H1 (cell line): ENCODE measurements around the gene THBD. TPM values are rescaled to one million over a fixed set of nuclear protein-coding genes. Genes with fewer than 3 reads are reported as not detected.

ENCODE experiments used
- CTCF ChIA-PET: fragments of 300-600 bp; sonication (Branson Sonifier 250); formaldehyde crosslinking; loops from one replicate; lab custom pipeline; 2021; ENCODE audit not compliant: partially characterized antibody; lab: Charles Lee
- POLR2A ChIA-PET: fragments of 300-600 bp; sonication (Branson Sonifier 250); formaldehyde crosslinking; loops from one replicate; lab custom pipeline; 2021; ENCODE audit warnings: inconsistent platforms; ENCODE audit not compliant: partially characterized antibody; lab: Charles Lee
- DNase-seq, 2 experiments: peaks; one replicate each; pipeline versions ENCODE4 v3.0.0 to v3.0.0-alpha.2; 2010 to 2022; ENCODE audit warnings: low spot score in 2 of 2, low read depth in 1 of 2, mixed read lengths in 1 of 2
- FAIRE-seq: peaks from 2 replicates; lab custom pipeline; 2011; peaks lifted over from hg19 to GRCh38; lab: Jason Lieb, UNC
- H2AFZ ChIP-seq: 2 replicates; pipeline ENCODE4 v1.8.1; 2012; ENCODE audit warnings: low read length, inconsistent platforms
- H2AK5ac ChIP-seq: 2 replicates; pipeline ENCODE4 v1.6.1; 2013; ENCODE audit warnings: low read depth, low read length
- H2BK120ac ChIP-seq: replicated peaks from 2 replicates; pipeline ENCODE3; 2013; ENCODE audit warnings: low read depth, low read length, inconsistent platforms
- H2BK12ac ChIP-seq: 2 replicates; pipeline ENCODE4 v1.6.1; 2013; ENCODE audit warnings: low read depth, low read length
- H2BK15ac ChIP-seq: 2 replicates; pipeline ENCODE4 v1.6.1; 2013; ENCODE audit warnings: low read length
- H2BK20ac ChIP-seq: 2 replicates; pipeline ENCODE4 v1.6.1; 2013; ENCODE audit warnings: low read length
- H2BK5ac ChIP-seq: 2 replicates; pipeline ENCODE4 v1.6.1; 2013; ENCODE audit warnings: low read depth, low read length
- H3K14ac ChIP-seq: 2 replicates; pipeline ENCODE4 v1.6.1; 2013; ENCODE audit warnings: inconsistent platforms; ENCODE audit not compliant: insufficient read length
- H3K18ac ChIP-seq: 2 replicates; pipeline ENCODE4 v1.6.1; 2013; ENCODE audit warnings: low read length; ENCODE audit errors: extremely low read depth
- H3K23ac ChIP-seq: 2 replicates; pipeline ENCODE4 v1.6.1; 2013; ENCODE audit warnings: inconsistent platforms; ENCODE audit not compliant: insufficient read length
- H3K23me2 ChIP-seq: 2 replicates; pipeline ENCODE4 v1.6.1; 2013; ENCODE audit warnings: low read depth, low read length
- H3K27ac ChIP-seq: 2 replicates; pipeline ENCODE4 v1.6.1; 2011; ENCODE audit warnings: low read depth, low read length, inconsistent platforms
- H3K27me3 ChIP-seq, 4 experiments: replicated peaks in 1 of 4; 1 replicate in 1 of 4; 2 replicates in 3 of 4; pipeline versions ENCODE4 v1.6.1 to v1.8.1; 2011 to 2013; ENCODE audit warnings: low read length in 3 of 4, mild to moderate bottlenecking in 3 of 4, inconsistent platforms in 2 of 4, mixed read lengths in 2 of 4, moderate library complexity in 1 of 4; ENCODE audit not compliant: control insufficient read depth in 3 of 4, insufficient read depth in 3 of 4; ENCODE audit errors: extremely low read depth in 1 of 4
- H3K36me3 ChIP-seq, 4 experiments: 2 replicates each; pipeline versions ENCODE4 v1.6.1 to v1.8.1; 2011 to 2013; ENCODE audit warnings: mild to moderate bottlenecking in 4 of 4, low read length in 3 of 4, moderate library complexity in 2 of 4, control low read depth in 1 of 4, inconsistent platforms in 1 of 4; ENCODE audit not compliant: insufficient read depth in 4 of 4, control insufficient read depth in 2 of 4
- H3K4ac ChIP-seq: replicated peaks from 2 replicates; pipeline ENCODE3; 2013; ENCODE audit warnings: low read length, low read depth, mixed read lengths, inconsistent platforms; ENCODE audit not compliant: insufficient read length
- H3K4me1 ChIP-seq, 4 experiments: replicated peaks in 1 of 4; 1 replicate in 1 of 4; 2 replicates in 3 of 4; pipeline versions ENCODE4 v1.6.1 to v1.8.1; 2011 to 2013; ENCODE audit warnings: low read length in 3 of 4, inconsistent platforms in 2 of 4, mixed read lengths in 1 of 4; ENCODE audit not compliant: insufficient read depth in 4 of 4, control insufficient read depth in 3 of 4
- H3K4me2 ChIP-seq, 2 experiments: 2 replicates each; pipeline versions ENCODE4 v1.6.1 to v1.8.1; 2011 to 2013; ENCODE audit warnings: low read depth in 2 of 2, low read length in 2 of 2, control low read depth in 1 of 2, inconsistent platforms in 1 of 2, mild to moderate bottlenecking in 1 of 2; ENCODE audit not compliant: insufficient read depth in 1 of 2
- H3K4me3 ChIP-seq, 4 experiments: fragments of 200-600, 300-600 bp in 1 of 4; sonication (generic), shearing (Covaris generic), sonication (Bioruptor Twin) in 1 of 4; 2 replicates each; pipeline versions ENCODE4 v1.5.1 to v1.8.1; 2011 to 2016; ENCODE audit warnings: low read length in 4 of 4, low read depth in 3 of 4, control low read depth in 2 of 4, inconsistent platforms in 2 of 4, mild to moderate bottlenecking in 2 of 4, mixed read lengths in 1 of 4, moderate library complexity in 1 of 4; ENCODE audit not compliant: insufficient read depth in 2 of 4; ENCODE audit errors: extremely low read depth in 1 of 4
- H3K56ac ChIP-seq: replicated peaks from 2 replicates; pipeline ENCODE3; 2013; ENCODE audit warnings: low read depth, mild to moderate bottlenecking, mixed read lengths, low read length, inconsistent platforms; ENCODE audit not compliant: insufficient read length
- H3K79me1 ChIP-seq: 2 replicates; pipeline ENCODE4 v1.6.1; 2013; ENCODE audit warnings: low read depth, low read length, control low read depth
- H3K79me2 ChIP-seq, 2 experiments: 2 replicates each; pipeline versions ENCODE4 v1.6.1 to v1.8.1; 2012 to 2013; ENCODE audit warnings: low read length in 2 of 2, mild to moderate bottlenecking in 2 of 2, inconsistent platforms in 1 of 2; ENCODE audit not compliant: insufficient read depth in 2 of 2, control insufficient read depth in 1 of 2
- H3K9ac ChIP-seq, 4 experiments: replicated peaks in 1 of 4; 1 replicate in 1 of 4; 2 replicates in 3 of 4; pipeline versions ENCODE4 v1.6.1 to v1.8.1; 2011 to 2013; ENCODE audit warnings: low read depth in 3 of 4, low read length in 3 of 4, control low read depth in 2 of 4, mild to moderate bottlenecking in 2 of 4, moderate library complexity in 2 of 4, inconsistent platforms in 1 of 4; ENCODE audit errors: extremely low read depth in 1 of 4
- H3K9me3 ChIP-seq, 2 experiments: 2 replicates each; pipeline versions ENCODE4 v1.6.1 to v1.8.1; 2012 to 2013; ENCODE audit warnings: mild to moderate bottlenecking in 2 of 2, moderate library complexity in 2 of 2, control low read depth in 1 of 2, inconsistent platforms in 1 of 2, low read depth in 1 of 2, low read length in 1 of 2, mixed read lengths in 1 of 2; ENCODE audit not compliant: insufficient read depth in 2 of 2
- H4K20me1 ChIP-seq, 2 experiments: replicated peaks in 1 of 2; 2 replicates each; pipeline versions ENCODE3 to v1.8.1; 2011 to 2013; ENCODE audit warnings: inconsistent platforms in 2 of 2, low read length in 2 of 2, mild to moderate bottlenecking in 1 of 2; ENCODE audit not compliant: insufficient read depth in 2 of 2, control insufficient read depth in 1 of 2
- H4K5ac ChIP-seq: 2 replicates; pipeline ENCODE4 v1.6.1; 2013; ENCODE audit warnings: low read length, low read depth, mixed read lengths, inconsistent platforms; ENCODE audit not compliant: insufficient read length
- H4K8ac ChIP-seq: 2 replicates; pipeline ENCODE4 v1.8.0; 2013; ENCODE audit warnings: mild to moderate bottlenecking, moderate library complexity, low read length, inconsistent platforms; ENCODE audit not compliant: insufficient read depth; ENCODE audit errors: extremely low read depth
- H4K91ac ChIP-seq: replicated peaks from 2 replicates; pipeline ENCODE3; 2013; ENCODE audit warnings: low read length, mixed read lengths, inconsistent platforms; ENCODE audit not compliant: insufficient read length
- ASH2L ChIP-seq: fragments of 200-600, 300-600 bp; sonication (generic); IDR thresholded peaks from one replicate; pipeline ENCODE4 v1.7.1; 2017; ENCODE audit warnings: low read length
- CBX5 ChIP-seq: fragments of 300-800, 300-1000 bp; sonication (generic); IDR thresholded peaks from 2 replicates; pipeline ENCODE4 v1.7.1; 2016; ENCODE audit warnings: antibody characterized with exemption, low read length, low read depth
- CREB1 ChIP-seq: IDR thresholded peaks from 2 replicates; pipeline ENCODE4 v1.6.1; 2012; ENCODE audit warnings: inconsistent platforms
- GTF2F1 ChIP-seq: IDR thresholded peaks from 2 replicates; pipeline ENCODE4 v1.6.1; 2012; ENCODE audit warnings: low read depth, low read length, improper control_type of control experiment, borderline replicate concordance
- KDM1A ChIP-seq: fragments of 200-600, 300-600 bp; sonication (generic); IDR thresholded peaks from 2 replicates; pipeline ENCODE4 v1.7.1; 2016; ENCODE audit warnings: mild to moderate bottlenecking, low read length, borderline replicate concordance
- KDM4A ChIP-seq: IDR thresholded peaks from one replicate; pipeline ENCODE4 v1.7.1; 2012; ENCODE audit warnings: low read depth, mild to moderate bottlenecking, moderate library complexity, low read length, inconsistent platforms; ENCODE audit not compliant: severe bottlenecking
- NANOG ChIP-seq: IDR thresholded peaks from 2 replicates; pipeline ENCODE4 v1.6.1; 2011; ENCODE audit warnings: low read length, low read depth, mild to moderate bottlenecking, inconsistent platforms; ENCODE audit not compliant: insufficient read depth, poor library complexity, severe bottlenecking
- NRF1 ChIP-seq: IDR thresholded peaks from 2 replicates; pipeline ENCODE4 v1.6.1; 2011; ENCODE audit warnings: mild to moderate bottlenecking, low read depth, low read length, improper control_type of control experiment
- POLR2A ChIP-seq, 2 experiments: IDR thresholded peaks; 1 replicate in 1 of 2; 2 replicates in 1 of 2; pipeline ENCODE4 v1.6.1; 2011; ENCODE audit warnings: low read depth in 2 of 2, low read length in 2 of 2, mild to moderate bottlenecking in 2 of 2; ENCODE audit errors: control extremely low read depth in 1 of 2
- SUZ12 ChIP-seq: fragments of 200-600 bp; sonication (generic); IDR thresholded peaks from 2 replicates; pipeline ENCODE4 v1.6.1; 2012; ENCODE audit warnings: mild to moderate bottlenecking, inconsistent platforms, low read length, moderate library complexity, mixed read lengths
- TBP ChIP-seq: IDR thresholded peaks from 2 replicates; pipeline ENCODE4 v1.6.1; 2011; ENCODE audit warnings: low read depth, low read length, improper control_type of control experiment
- TCF12 ChIP-seq: IDR thresholded peaks from 2 replicates; pipeline ENCODE4 v1.6.1; 2011; ENCODE audit warnings: low read depth, mild to moderate bottlenecking, low read length
- TEAD4 ChIP-seq: IDR thresholded peaks from 2 replicates; pipeline ENCODE4 v1.6.1; 2012; ENCODE audit warnings: low read depth, low read length, inconsistent platforms, mixed read lengths
- WGBS, 2 experiments: shearing (Covaris generic) in 1 of 2; methylation state at CpG; one replicate each; pipeline versions ENCODE4 v1.1.6 to v1.1.7; 2013 to 2015; ENCODE audit warnings: low lambda C conversion rate in 2 of 2, mixed read lengths in 2 of 2, inconsistent platforms in 1 of 2, low coverage in 1 of 2, missing lambda C conversion rate in 1 of 2; ENCODE audit not compliant: insufficient replicate concordance in 2 of 2, insufficient coverage in 1 of 2, insufficient read length in 1 of 2; ENCODE audit errors: extremely low coverage in 1 of 2, missing lambda C conversion rate in 1 of 2; 5-methylcytosine and 5-hydroxymethylcytosine counted together
- polyA plus RNA-seq, 7 experiments: library from polyadenylated mRNA; depleted of rRNA in 3 of 7; stranded (reverse) in 5 of 7; unstranded in 2 of 7; fragments of >200 nt in 5 of 7; fragments of 200-250 nt in 2 of 7; gene quantifications; 1 replicate in 5 of 7; 2 replicates in 1 of 7; 4 replicates in 1 of 7; pipeline versions ENCODE4 v1.2.1 to v1.2.3, GENCODE V29; 2011 to 2013; ENCODE audit warnings: missing spikeins in 2 of 7, mixed read lengths in 2 of 7
- total RNA-seq: library from RNA; stranded (reverse); fragmentation: NEBNext Ultra II Directional; extraction: Animal tissue kit (Norgen Biotek cat#: 25700); gene quantifications from 2 replicates; pipeline ENCODE4 v1.2.1, GENCODE V29; 2021

THBD gene
- total and polyA plus RNA-seq, 2 of the 8 experiments (the other 6 are each of a cell fraction or from before 2014, with no cell fraction given), result 0.21 to 0.43 TPM

DNA sequence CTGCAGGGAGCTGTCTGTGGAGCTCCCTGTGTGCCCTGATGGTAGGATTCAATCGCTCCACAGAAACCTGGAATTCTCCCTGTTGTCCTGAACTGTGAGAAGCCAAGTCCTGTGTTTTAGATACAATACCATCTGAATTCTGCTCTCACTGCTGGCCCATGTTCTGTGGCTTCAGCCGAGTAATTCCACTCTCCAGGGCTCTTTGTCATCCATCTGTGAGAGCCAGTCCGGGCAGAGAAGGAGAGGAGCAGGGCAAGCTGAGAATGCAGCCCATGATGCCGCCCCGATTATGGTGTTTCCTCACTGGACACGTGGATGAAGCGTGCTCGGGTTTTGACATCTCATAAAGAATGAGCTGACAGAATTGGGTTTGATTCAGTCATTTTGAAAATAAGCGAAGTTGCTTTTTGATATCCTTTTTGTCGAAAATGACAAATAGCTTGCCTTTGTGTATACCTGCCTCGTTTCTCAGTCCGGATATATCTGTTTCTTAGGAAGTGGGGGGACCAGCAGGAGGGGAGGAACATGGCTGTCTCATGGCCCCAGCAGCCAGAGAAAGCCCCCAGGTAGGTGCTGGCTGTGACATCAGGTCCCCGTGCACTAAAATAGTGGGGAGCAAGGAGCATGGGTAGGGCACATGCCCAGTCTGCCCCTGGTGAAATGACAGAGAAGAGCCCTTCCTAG lies 44.9 kb upstream of the THBD start:
- Histone ChIP-seq H3K14ac (no peak overlapping the region), H3K23me2 (no peaks in the 10 kb centered on the region), H2AFZ (no peak overlapping the region), H3K79me2 (no peaks in the 10 kb centered on the region)
- TF ChIP-seq KDM4A, result no peak
- no peak for TF ChIP-seq TBP
- no peak for TF ChIP-seq CBX5
- no peak for TF ChIP-seq ASH2L
- TF ChIP-seq POLR2A (IDR thresholded peaks at IDR 0.05; ENCODE audit: control extremely low read depth in 1 of 2, low read depth in 2 of 2, low read length in 2 of 2), result no peak
- TF ChIP-seq NANOG, result no peak
- TF ChIP-seq GTF2F1, result no peak
- TF ChIP-seq NRF1, result no peak
- TF ChIP-seq KDM1A, result no peak
- TF ChIP-seq SUZ12, result no peak
- no peak for TF ChIP-seq CREB1
- no peak for TF ChIP-seq TCF12
- TF ChIP-seq TEAD4, result no peak
- TF ChIP-seq, all 59 proteins: peak for 0
- ChIA-PET POLR2A (no interaction called here), CTCF (interaction anchor here (0.9 to 3.1 kb wide), 7 partner anchors 11 to 141 kb away, joined by 3 to 15 read pairs (median 5); no protein-coding TSS in a partner anchor)
- H3K56ac ChIP-seq, result no peak overlapping the region
- no peak overlapping the region for H3K23ac ChIP-seq
- H3K4ac ChIP-seq, result no peak overlapping the region
- H3K4me3 ChIP-seq, result no peak overlapping the region
- H3K9me3 ChIP-seq, result no peaks in the 10 kb centered on the region
- no peak overlapping the region for H3K9ac ChIP-seq
- DNase-seq (no peak), FAIRE-seq (no peak)
- H2BK12ac ChIP-seq, result no peak overlapping the region
- no peaks in the 10 kb centered on the region for H3K27me3 ChIP-seq
- no peaks in the 10 kb centered on the region for H4K20me1 ChIP-seq
- no peak overlapping the region; the same call in 1 of the 2 replicates for H2BK20ac ChIP-seq
- H3K36me3 ChIP-seq, result no peaks in the 10 kb centered on the region
- H2BK5ac ChIP-seq, result no peak overlapping the region; the same call in 1 of the 2 replicates
- no peak overlapping the region for H4K5ac ChIP-seq
- H2BK120ac ChIP-seq, result no peak overlapping the region
- no peak overlapping the region for H3K4me2 ChIP-seq
- peaks cover 0 to 4% (median 2%) of the 10 kb centered on the region in 4 experiments; a peak in 3 of 7 replicates for H3K4me1 ChIP-seq
- H4K91ac ChIP-seq, result no peak overlapping the region
- no peak overlapping the region; the same call in 1 of the 2 replicates for H4K8ac ChIP-seq
- H3K27ac ChIP-seq, result no peak overlapping the region
- H3K79me1 ChIP-seq, result no peaks in the 10 kb centered on the region
- H2BK15ac ChIP-seq, result no peak overlapping the region
- H3K18ac ChIP-seq, result no peak overlapping the region
- 88% methylated on average over 13 of the region's 13 CpGs; no CpG with 5 or more reads in 1 of the 2 experiments for WGBS, 2 experiments
- no peak overlapping the region for H2AK5ac ChIP-seq
